ENCODE data around the gene KIF5C. TPM values are rescaled to one million over a fixed set of nuclear protein-coding genes. Genes with fewer than 3 reads are reported as not detected.

KIF5C gene
- total and polyA plus RNA-seq, 2 experiments from 2014 or later, result 45.0 to 49.1 TPM

DNA sequence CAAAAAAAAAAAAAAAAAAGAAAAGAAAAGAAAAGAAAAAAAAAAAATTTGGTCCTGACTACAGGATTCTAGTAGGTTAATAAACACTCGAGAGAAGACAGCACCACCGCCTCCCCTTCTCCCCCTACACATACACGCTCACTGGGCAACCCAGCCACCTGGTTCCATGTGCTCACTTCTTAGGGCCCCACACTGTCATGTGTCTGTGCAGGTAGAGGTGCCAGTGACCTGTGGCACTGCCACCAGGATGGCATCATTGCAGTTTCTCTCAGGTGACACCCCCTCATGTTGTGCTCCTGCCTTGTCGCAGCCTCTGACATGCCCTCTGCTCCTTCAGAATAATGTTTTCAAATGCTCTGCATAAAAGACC, 123.8 kb downstream of the KIF5C start (continued):
- TF ChIP-seq, protein P1, sequence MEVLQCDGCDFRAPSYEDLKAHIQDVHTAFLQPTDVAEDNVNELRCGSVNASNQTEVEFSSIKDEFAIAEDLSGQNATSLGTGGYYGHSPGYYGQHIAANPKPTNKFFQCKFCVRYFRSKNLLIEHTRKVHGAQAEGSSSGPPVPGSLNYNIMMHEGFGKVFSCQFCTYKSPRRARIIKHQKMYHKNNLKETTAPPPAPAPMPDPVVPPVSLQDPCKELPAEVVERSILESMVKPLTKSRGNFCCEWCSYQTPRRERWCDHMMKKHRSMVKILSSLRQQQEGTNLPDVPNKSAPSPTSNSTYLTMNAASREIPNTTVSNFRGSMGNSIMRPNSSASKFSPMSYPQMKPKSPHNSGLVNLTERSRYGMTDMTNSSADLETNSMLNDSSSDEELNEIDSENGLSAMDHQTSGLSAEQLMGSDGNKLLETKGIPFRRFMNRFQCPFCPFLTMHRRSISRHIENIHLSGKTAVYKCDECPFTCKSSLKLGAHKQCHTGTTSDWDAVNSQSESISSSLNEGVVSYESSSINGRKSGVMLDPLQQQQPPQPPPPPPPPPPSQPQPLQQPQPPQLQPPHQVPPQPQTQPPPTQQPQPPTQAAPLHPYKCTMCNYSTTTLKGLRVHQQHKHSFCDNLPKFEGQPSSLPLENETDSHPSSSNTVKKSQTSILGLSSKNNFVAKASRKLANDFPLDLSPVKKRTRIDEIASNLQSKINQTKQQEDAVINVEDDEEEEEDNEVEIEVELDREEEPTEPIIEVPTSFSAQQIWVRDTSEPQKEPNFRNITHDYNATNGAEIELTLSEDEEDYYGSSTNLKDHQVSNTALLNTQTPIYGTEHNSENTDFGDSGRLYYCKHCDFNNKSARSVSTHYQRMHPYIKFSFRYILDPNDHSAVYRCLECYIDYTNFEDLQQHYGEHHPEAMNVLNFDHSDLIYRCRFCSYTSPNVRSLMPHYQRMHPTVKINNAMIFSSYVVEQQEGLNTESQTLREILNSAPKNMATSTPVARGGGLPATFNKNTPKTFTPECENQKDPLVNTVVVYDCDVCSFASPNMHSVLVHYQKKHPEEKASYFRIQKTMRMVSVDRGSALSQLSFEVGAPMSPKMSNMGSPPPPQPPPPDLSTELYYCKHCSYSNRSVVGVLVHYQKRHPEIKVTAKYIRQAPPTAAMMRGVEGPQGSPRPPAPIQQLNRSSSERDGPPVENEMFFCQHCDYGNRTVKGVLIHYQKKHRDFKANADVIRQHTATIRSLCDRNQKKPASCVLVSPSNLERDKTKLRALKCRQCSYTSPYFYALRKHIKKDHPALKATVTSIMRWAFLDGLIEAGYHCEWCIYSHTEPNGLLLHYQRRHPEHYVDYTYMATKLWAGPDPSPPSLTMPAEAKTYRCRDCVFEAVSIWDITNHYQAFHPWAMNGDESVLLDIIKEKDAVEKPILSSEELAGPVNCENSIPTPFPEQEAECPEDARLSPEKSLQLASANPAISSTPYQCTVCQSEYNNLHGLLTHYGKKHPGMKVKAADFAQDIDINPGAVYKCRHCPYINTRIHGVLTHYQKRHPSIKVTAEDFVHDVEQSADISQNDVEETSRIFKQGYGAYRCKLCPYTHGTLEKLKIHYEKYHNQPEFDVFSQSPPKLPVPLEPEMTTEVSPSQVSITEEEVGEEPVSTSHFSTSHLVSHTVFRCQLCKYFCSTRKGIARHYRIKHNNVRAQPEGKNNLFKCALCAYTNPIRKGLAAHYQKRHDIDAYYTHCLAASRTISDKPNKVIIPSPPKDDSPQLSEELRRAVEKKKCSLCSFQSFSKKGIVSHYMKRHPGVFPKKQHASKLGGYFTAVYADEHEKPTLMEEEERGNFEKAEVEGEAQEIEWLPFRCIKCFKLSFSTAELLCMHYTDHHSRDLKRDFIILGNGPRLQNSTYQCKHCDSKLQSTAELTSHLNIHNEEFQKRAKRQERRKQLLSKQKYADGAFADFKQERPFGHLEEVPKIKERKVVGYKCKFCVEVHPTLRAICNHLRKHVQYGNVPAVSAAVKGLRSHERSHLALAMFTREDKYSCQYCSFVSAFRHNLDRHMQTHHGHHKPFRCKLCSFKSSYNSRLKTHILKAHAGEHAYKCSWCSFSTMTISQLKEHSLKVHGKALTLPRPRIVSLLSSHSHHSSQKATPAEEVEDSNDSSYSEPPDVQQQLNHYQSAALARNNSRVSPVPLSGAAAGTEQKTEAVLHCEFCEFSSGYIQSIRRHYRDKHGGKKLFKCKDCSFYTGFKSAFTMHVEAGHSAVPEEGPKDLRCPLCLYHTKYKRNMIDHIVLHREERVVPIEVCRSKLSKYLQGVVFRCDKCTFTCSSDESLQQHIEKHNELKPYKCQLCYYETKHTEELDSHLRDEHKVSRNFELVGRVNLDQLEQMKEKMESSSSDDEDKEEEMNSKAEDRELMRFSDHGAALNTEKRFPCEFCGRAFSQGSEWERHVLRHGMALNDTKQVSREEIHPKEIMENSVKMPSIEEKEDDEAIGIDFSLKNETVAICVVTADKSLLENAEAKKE (CRISPR knock-in tag; IDR thresholded peaks at IDR 0.05), result no peak
- TF ChIP-seq EZH2phosphoT487 (IDR thresholded peaks at IDR 0.05; ENCODE audit: unreplicated experiment), result no peak
- TF ChIP-seq CREB1 (CRISPR knock-in tag; IDR thresholded peaks at IDR 0.05; ENCODE audit: low read depth), result no peak
- TF ChIP-seq, protein P2, sequence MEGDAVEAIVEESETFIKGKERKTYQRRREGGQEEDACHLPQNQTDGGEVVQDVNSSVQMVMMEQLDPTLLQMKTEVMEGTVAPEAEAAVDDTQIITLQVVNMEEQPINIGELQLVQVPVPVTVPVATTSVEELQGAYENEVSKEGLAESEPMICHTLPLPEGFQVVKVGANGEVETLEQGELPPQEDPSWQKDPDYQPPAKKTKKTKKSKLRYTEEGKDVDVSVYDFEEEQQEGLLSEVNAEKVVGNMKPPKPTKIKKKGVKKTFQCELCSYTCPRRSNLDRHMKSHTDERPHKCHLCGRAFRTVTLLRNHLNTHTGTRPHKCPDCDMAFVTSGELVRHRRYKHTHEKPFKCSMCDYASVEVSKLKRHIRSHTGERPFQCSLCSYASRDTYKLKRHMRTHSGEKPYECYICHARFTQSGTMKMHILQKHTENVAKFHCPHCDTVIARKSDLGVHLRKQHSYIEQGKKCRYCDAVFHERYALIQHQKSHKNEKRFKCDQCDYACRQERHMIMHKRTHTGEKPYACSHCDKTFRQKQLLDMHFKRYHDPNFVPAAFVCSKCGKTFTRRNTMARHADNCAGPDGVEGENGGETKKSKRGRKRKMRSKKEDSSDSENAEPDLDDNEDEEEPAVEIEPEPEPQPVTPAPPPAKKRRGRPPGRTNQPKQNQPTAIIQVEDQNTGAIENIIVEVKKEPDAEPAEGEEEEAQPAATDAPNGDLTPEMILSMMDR (conservative IDR thresholded peaks at IDR 0.05; ENCODE audit: low read depth in 2 of 2), result no peak
- TF ChIP-seq ZNF114 (CRISPR knock-in tag; IDR thresholded peaks at IDR 0.05), result no peak
- no peak for TF ChIP-seq EZH2 (IDR thresholded peaks at IDR 0.05; ENCODE audit: low read depth, unreplicated experiment)

DNA sequence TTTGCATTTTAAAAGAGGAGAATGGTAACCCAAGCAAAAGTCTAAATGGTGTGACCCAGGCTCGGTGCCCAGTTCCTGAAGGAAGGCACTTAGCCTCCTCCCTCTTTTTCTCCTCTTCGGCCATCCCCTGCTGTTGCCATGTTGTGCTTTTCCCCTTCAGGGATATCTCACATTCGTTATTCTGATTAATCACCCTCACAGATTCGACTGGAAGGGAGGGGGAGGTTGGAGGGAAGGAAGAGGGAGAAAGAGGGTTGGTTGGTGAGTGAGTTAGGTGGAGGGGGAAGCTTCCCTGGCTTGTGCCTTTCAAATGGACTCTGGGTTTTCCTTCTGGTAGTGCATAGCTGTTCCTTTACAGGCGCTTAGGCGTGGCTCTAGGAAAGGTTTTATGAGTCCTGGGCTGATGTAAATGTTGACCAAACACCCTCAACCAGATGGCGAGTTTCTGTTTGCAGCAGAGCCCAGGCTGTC, 124.5 kb downstream of the KIF5C start:
- H3K27me3 Mint-ChIP-seq (ENCODE audit: insufficient read depth, low read depth, poor library complexity), result peaks cover 7% of the 10 kb centered on the region
- Histone ChIP-seq H3F3A (replicated peaks; ENCODE audit: low read depth) (no peaks in the 10 kb centered on the region), H3K4me3 (peak overlapping the region; percentile 34), H3K79me2 (replicated peaks; ENCODE audit: insufficient read depth) (no peaks in the 10 kb centered on the region), H3K4me2 (peak overlapping the region; percentile 66), H3K36me3 (ENCODE audit: insufficient read depth) (peaks cover 8% of the 10 kb centered on the region), H3K9me2 (ENCODE audit: insufficient read depth) (0 out of 2 replicates have a peak, but pooled peaks cover 2% of the 10 kb centered on the region), H3K27ac (ENCODE audit: low read depth) (peak overlapping the region; percentile 80), H2AFZ (no peak overlapping the region), H4K20me1 (replicated peaks; ENCODE audit: insufficient read depth) (no peaks in the 10 kb centered on the region; the same call in 1 of the 2 replicates), H3K27me3 (ENCODE audit: insufficient read depth) (no peaks in the 10 kb centered on the region), H3K4me1 (ENCODE audit: insufficient read depth) (peaks cover 30% of the 10 kb centered on the region)
- peak overlapping the region; percentile 60 for H3K4me3 Mint-ChIP-seq
- peaks cover 24% of the 10 kb centered on the region for H3K9me3 Mint-ChIP-seq
- DNase-seq (ENCODE audit: low spot score) (peak; percentile 55), ATAC-seq (peak; percentile 72)
- H3K27ac Mint-ChIP-seq, result peak overlapping the region; percentile 87
- H3K36me3 Mint-ChIP-seq (ENCODE audit: low read depth), result peaks cover 65% of the 10 kb centered on the region
- peaks cover 46% of the 10 kb centered on the region for H3K4me1 Mint-ChIP-seq
- no peak for TF ChIP-seq POLR2AphosphoS5 (IDR thresholded peaks at IDR 0.05; ENCODE audit: low read depth)
- TF ChIP-seq, protein P1 (CRISPR knock-in tag; IDR thresholded peaks at IDR 0.05), result no peak
- no peak for TF ChIP-seq ZNF114 (CRISPR knock-in tag; IDR thresholded peaks at IDR 0.05)
- no peak for TF ChIP-seq STAT1 (IDR thresholded peaks at IDR 0.05; ENCODE audit: unreplicated experiment)
- no peak for TF ChIP-seq EZH2 (IDR thresholded peaks at IDR 0.05; ENCODE audit: low read depth, unreplicated experiment)

Measured in GM23338 (cell line).